ENCODE results near the gene HAPLN1. TPM values are rescaled to one million over a fixed set of nuclear protein-coding genes. Genes with fewer than 3 reads are reported as not detected.

Gene HAPLN1
- total and polyA plus RNA-seq, 2 experiments from 2014 or later = 1.5 to 4.0 TPM

DNA sequence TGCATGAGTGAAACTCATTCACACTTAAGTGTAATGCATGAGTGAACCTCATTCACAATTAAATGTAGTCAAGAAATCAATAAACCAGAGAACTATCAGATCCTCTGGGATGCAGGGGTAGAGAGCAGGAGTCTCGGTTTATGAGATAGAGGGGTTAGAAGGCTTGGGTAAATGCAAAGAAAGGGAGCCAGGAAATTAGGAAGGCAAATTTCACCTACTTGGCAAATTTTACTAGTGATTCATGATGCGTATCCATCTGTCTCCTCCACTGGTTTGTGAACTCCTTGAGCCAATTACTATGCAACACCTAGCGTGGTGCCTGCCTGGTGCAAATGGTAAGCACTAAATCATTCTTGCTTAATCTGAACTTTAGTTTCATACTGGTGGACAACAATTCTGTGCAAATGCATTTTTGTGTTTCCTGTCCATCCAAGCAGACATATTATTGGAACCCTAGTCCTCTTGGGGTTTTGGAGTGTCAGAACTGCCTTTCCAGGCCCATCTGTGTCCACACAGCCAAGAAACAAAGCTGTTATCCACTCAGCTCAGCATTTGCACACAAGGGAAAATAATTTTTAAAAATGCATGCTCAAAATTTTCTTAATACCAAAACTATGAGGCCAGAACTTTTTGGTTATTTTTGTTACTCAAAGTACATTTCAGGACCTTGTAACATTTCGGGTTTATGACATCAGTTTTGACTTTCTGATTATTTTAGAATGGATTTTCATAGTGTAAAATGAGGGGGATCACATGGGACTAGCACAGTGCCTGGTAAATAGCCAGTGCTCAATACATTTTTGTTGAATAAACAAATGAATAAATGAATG is 5.2 kb downstream of the HAPLN1 start:
- no peaks in the 10 kb centered on the region for H3K27me3 Mint-ChIP-seq (ENCODE audit: insufficient read depth, low read depth, poor library complexity)
- Histone ChIP-seq H3K4me1 (ENCODE audit: insufficient read depth) (peaks cover 28% of the 10 kb centered on the region), H3K9me2 (ENCODE audit: insufficient read depth) (no peaks in the 10 kb centered on the region), H2AFZ (no peak overlapping the region), H3K27me3 (ENCODE audit: insufficient read depth) (no peaks in the 10 kb centered on the region), H3K4me3 (no peak overlapping the region), H3K27ac (ENCODE audit: low read depth) (0 out of 2 replicates have a peak overlapping the region, but pooled peaks have one; percentile 7), H3K79me2 (replicated peaks; ENCODE audit: insufficient read depth) (no peaks in the 10 kb centered on the region), H3K36me3 (ENCODE audit: insufficient read depth) (no peaks in the 10 kb centered on the region), H3K4me2 (peak overlapping the region; percentile 6; the same call in 1 of the 2 replicates), H4K20me1 (replicated peaks; ENCODE audit: insufficient read depth) (no peaks in the 10 kb centered on the region), H3F3A (replicated peaks; ENCODE audit: low read depth) (no peaks in the 10 kb centered on the region)
- ATAC-seq (no peak), DNase-seq (ENCODE audit: low spot score) (no peak)
- H3K4me3 Mint-ChIP-seq = no peak overlapping the region
- H3K36me3 Mint-ChIP-seq (ENCODE audit: low read depth) = no peaks in the 10 kb centered on the region
- no peak overlapping the region for H3K27ac Mint-ChIP-seq
- H3K9me3 Mint-ChIP-seq = no peaks in the 10 kb centered on the region
- TF ChIP-seq CREB1 (CRISPR knock-in tag; IDR thresholded peaks at IDR 0.05; ENCODE audit: low read depth) (no peak), EZH2 (IDR thresholded peaks at IDR 0.05; ENCODE audit: low read depth, unreplicated experiment) (no peak), ZNF331 (CRISPR knock-in tag; IDR thresholded peaks at IDR 0.05; ENCODE audit: low read depth) (no peak), POLR2AphosphoS5 (IDR thresholded peaks at IDR 0.05; ENCODE audit: low read depth) (no peak), CTCF (conservative IDR thresholded peaks at IDR 0.05; ENCODE audit: low read depth in 2 of 2) (no peak), ZNF114 (CRISPR knock-in tag; IDR thresholded peaks at IDR 0.05) (no peak), NANOG (IDR thresholded peaks at IDR 0.05; ENCODE audit: borderline replicate concordance) (no peak), EZH2phosphoT487 (IDR thresholded peaks at IDR 0.05; ENCODE audit: unreplicated experiment) (no peak), REST (IDR thresholded peaks at IDR 0.05; ENCODE audit: unreplicated experiment) (no peak), STAT1 (IDR thresholded peaks at IDR 0.05; ENCODE audit: unreplicated experiment) (no peak), JUNB (IDR thresholded peaks at IDR 0.05; ENCODE audit: unreplicated experiment) (no peak)
- TF ChIP-seq, protein P1, sequence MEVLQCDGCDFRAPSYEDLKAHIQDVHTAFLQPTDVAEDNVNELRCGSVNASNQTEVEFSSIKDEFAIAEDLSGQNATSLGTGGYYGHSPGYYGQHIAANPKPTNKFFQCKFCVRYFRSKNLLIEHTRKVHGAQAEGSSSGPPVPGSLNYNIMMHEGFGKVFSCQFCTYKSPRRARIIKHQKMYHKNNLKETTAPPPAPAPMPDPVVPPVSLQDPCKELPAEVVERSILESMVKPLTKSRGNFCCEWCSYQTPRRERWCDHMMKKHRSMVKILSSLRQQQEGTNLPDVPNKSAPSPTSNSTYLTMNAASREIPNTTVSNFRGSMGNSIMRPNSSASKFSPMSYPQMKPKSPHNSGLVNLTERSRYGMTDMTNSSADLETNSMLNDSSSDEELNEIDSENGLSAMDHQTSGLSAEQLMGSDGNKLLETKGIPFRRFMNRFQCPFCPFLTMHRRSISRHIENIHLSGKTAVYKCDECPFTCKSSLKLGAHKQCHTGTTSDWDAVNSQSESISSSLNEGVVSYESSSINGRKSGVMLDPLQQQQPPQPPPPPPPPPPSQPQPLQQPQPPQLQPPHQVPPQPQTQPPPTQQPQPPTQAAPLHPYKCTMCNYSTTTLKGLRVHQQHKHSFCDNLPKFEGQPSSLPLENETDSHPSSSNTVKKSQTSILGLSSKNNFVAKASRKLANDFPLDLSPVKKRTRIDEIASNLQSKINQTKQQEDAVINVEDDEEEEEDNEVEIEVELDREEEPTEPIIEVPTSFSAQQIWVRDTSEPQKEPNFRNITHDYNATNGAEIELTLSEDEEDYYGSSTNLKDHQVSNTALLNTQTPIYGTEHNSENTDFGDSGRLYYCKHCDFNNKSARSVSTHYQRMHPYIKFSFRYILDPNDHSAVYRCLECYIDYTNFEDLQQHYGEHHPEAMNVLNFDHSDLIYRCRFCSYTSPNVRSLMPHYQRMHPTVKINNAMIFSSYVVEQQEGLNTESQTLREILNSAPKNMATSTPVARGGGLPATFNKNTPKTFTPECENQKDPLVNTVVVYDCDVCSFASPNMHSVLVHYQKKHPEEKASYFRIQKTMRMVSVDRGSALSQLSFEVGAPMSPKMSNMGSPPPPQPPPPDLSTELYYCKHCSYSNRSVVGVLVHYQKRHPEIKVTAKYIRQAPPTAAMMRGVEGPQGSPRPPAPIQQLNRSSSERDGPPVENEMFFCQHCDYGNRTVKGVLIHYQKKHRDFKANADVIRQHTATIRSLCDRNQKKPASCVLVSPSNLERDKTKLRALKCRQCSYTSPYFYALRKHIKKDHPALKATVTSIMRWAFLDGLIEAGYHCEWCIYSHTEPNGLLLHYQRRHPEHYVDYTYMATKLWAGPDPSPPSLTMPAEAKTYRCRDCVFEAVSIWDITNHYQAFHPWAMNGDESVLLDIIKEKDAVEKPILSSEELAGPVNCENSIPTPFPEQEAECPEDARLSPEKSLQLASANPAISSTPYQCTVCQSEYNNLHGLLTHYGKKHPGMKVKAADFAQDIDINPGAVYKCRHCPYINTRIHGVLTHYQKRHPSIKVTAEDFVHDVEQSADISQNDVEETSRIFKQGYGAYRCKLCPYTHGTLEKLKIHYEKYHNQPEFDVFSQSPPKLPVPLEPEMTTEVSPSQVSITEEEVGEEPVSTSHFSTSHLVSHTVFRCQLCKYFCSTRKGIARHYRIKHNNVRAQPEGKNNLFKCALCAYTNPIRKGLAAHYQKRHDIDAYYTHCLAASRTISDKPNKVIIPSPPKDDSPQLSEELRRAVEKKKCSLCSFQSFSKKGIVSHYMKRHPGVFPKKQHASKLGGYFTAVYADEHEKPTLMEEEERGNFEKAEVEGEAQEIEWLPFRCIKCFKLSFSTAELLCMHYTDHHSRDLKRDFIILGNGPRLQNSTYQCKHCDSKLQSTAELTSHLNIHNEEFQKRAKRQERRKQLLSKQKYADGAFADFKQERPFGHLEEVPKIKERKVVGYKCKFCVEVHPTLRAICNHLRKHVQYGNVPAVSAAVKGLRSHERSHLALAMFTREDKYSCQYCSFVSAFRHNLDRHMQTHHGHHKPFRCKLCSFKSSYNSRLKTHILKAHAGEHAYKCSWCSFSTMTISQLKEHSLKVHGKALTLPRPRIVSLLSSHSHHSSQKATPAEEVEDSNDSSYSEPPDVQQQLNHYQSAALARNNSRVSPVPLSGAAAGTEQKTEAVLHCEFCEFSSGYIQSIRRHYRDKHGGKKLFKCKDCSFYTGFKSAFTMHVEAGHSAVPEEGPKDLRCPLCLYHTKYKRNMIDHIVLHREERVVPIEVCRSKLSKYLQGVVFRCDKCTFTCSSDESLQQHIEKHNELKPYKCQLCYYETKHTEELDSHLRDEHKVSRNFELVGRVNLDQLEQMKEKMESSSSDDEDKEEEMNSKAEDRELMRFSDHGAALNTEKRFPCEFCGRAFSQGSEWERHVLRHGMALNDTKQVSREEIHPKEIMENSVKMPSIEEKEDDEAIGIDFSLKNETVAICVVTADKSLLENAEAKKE (CRISPR knock-in tag; IDR thresholded peaks at IDR 0.05) = no peak
- TF ChIP-seq, protein P2, sequence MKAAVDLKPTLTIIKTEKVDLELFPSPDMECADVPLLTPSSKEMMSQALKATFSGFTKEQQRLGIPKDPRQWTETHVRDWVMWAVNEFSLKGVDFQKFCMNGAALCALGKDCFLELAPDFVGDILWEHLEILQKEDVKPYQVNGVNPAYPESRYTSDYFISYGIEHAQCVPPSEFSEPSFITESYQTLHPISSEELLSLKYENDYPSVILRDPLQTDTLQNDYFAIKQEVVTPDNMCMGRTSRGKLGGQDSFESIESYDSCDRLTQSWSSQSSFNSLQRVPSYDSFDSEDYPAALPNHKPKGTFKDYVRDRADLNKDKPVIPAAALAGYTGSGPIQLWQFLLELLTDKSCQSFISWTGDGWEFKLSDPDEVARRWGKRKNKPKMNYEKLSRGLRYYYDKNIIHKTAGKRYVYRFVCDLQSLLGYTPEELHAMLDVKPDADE (IDR thresholded peaks at IDR 0.05) = no peak
- H3K4me1 Mint-ChIP-seq = peaks cover 23% of the 10 kb centered on the region
